IPS-20b (cell line): ENCODE data around the gene ACOX1.

Experiments
- H3K27ac ChIP-seq: one replicate; pipeline ENCODE4 v1.5.1; 2013; ENCODE audit warnings: low read length
- H3K27me3 ChIP-seq: 2 replicates; pipeline ENCODE4 v1.6.1; 2013; ENCODE audit warnings: mild to moderate bottlenecking, low read length, inconsistent platforms; ENCODE audit not compliant: insufficient read depth
- H3K36me3 ChIP-seq: 2 replicates; pipeline ENCODE4 v1.6.1; 2013; ENCODE audit warnings: low read depth, mild to moderate bottlenecking, inconsistent platforms, low read length, moderate library complexity; ENCODE audit not compliant: insufficient read depth
- H3K4me1 ChIP-seq: 2 replicates; pipeline ENCODE4 v1.6.1; 2013; ENCODE audit warnings: mild to moderate bottlenecking, control low read depth, inconsistent platforms, low read length, moderate library complexity; ENCODE audit not compliant: insufficient read depth
- H3K4me3 ChIP-seq: 2 replicates; pipeline ENCODE4 v1.5.1; 2013; ENCODE audit warnings: mild to moderate bottlenecking, low read length, inconsistent platforms
- H3K9ac ChIP-seq: 2 replicates; pipeline ENCODE4 v1.6.1; 2013; ENCODE audit warnings: low read depth, mild to moderate bottlenecking, inconsistent platforms, low read length, moderate library complexity
- H3K9me3 ChIP-seq: 2 replicates; pipeline ENCODE4 v1.6.1; 2013; ENCODE audit warnings: mild to moderate bottlenecking, low read depth, low read length, inconsistent platforms; ENCODE audit not compliant: insufficient read depth

Gene ACOX1

DNA sequence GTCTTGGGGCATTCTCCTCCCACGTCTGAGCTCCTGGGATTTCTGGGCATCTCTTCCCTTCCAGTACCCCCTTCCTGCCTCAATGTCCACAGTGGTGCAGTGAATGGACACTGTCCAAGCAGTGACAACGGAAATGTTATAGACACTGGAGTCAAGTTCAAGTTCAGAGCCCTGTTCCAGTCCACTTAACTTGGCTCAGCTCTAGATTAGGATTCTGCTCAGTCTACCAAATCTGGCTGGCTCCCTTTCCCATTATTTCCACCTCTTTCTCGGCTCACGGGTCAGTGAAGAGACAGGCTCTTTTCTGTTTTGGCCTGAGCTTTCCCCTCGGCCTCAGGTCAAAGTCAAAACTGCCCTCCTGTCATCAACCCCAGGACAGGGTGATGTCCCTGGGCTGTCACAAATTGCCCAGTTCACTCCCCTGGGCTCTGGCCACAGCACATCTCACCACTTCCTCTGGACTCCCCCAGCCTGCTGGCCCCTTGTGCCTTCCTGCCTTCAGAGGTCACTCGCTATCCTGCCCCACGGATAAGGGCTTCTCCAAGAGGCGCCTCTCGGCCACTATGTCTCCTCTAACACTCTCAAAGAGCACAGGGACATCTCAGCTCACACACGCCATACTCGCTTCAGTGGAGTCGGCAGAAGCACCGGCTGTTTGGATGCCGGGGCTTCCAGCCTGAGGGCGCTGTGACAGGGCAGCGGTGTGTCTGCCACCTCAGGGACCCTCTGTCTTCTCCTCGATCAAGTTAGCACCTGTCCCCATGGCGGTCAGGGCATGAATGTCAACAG, 56.6 kb downstream of the ACOX1 start:
- Histone ChIP-seq H3K4me1 (no peaks in the 10 kb centered on the region), H3K4me3 (no peak overlapping the region), H3K9me3 (no peaks in the 10 kb centered on the region), H3K9ac (no peak overlapping the region), H3K36me3 (peaks cover 10% of the 10 kb centered on the region), H3K27me3 (no peaks in the 10 kb centered on the region), H3K27ac (no peak overlapping the region)

DNA sequence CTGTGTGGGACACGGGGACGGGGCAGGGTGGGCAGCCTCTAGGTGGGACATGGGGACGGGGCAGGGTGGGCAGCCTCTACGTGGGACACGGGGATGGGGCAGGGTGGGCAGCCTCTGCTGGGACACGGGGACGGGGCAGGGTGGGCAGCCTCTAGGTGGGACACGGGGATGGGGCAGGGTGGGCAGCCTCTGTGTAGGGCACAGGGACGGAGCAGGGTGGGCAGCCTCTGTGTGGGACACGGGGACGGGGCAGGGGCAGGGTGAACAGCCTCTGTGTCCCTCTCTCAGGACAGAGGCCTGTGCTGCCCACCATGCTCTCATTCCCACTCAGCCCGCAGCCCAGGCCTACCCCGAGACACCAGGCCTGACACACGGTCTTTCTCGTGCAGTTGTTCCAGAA, 57.4 kb downstream of the ACOX1 start:
- no peaks in the 10 kb centered on the region for H3K4me1 ChIP-seq
- no peaks in the 10 kb centered on the region for H3K9me3 ChIP-seq
- no peaks in the 10 kb centered on the region for H3K27me3 ChIP-seq

GRCh38 chr17:75920045-75920560, 58.9 kb downstream of the ACOX1 start:
- no peak overlapping the region for H3K27ac ChIP-seq
- H3K9me3 ChIP-seq: no peaks in the 10 kb centered on the region
- H3K4me3 ChIP-seq: no peak overlapping the region
- no peak overlapping the region for H3K9ac ChIP-seq
- H3K4me1 ChIP-seq: no peaks in the 10 kb centered on the region
- H3K36me3 ChIP-seq: no peaks in the 10 kb centered on the region; the same call in 1 of the 2 replicates
- no peaks in the 10 kb centered on the region for H3K27me3 ChIP-seq

More for the DNA sequence above, 57.4 kb downstream of the ACOX1 start:
- Histone ChIP-seq H3K9ac (no peak overlapping the region), H3K27ac (no peak overlapping the region), H3K36me3 (peaks cover 10% of the 10 kb centered on the region), H3K4me3 (no peak overlapping the region)

DNA sequence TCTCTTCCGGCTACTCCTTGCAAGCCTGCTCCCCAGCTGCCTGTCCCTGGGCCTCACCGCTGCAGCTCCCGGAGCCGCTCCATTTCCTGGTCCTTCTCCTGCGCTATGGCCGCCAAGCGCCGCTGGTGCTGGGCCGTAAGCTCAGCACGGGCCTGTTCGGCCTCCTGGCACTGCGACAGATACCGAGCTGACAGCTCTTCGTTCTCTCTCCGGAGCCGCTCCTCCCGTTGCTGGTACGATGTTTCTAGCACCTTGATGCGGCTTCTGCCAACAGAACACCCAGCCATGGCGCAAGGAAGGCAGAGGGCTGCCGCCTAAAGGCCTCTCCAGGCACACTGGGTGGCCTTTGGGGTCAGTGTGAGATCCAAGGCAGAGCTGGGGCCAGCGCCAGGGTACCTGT, 59.4 kb downstream of the ACOX1 start:
- Histone ChIP-seq H3K4me1 (no peaks in the 10 kb centered on the region), H3K9me3 (no peaks in the 10 kb centered on the region), H3K9ac (no peak overlapping the region), H3K27ac (no peak overlapping the region), H3K27me3 (no peaks in the 10 kb centered on the region), H3K36me3 (no peaks in the 10 kb centered on the region; the same call in 1 of the 2 replicates), H3K4me3 (no peak overlapping the region)

DNA sequence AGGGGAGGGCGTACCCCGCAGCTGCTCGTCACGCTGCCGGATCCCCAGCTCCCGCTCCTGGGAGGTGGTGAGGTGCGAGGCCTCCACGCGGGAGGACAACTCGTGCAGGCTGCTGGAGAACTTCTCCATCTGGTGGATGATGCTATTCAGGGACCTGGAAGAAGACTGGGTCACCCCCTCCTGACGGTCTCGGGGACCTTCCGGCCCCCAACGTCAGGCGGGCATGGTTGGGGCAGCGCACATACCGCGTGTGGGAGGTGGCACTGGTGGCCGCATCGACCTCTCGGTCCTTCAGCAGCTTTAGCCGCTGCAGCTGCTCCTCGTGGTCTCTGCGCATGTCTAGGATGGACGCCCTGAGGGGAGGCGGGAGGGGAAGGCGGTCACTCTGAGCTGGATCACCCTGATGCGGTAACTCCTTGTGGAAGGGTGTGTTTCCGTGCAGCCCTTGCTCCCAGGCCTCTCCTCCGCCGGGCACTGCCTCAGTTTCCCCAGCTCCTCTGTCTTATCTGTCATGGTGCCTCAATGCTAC, 61.0 kb downstream of the ACOX1 start:
- Histone ChIP-seq H3K4me1 (no peaks in the 10 kb centered on the region), H3K36me3 (no peaks in the 10 kb centered on the region; the same call in 1 of the 2 replicates), H3K9ac (no peak overlapping the region), H3K27ac (no peak overlapping the region), H3K9me3 (no peaks in the 10 kb centered on the region), H3K27me3 (no peaks in the 10 kb centered on the region), H3K4me3 (no peak overlapping the region)

- no peaks in the 10 kb centered on the region; the same call in 1 of the 2 replicates for H3K36me3 ChIP-seq
- H3K4me1 ChIP-seq: no peaks in the 10 kb centered on the region
- no peak overlapping the region for H3K4me3 ChIP-seq
- H3K9ac ChIP-seq: no peak overlapping the region
- no peaks in the 10 kb centered on the region for H3K27me3 ChIP-seq
- no peak overlapping the region for H3K27ac ChIP-seq
- no peaks in the 10 kb centered on the region for H3K9me3 ChIP-seq
These were observed 61.6 kb downstream of the ACOX1 start for GRCh38 chr17:75917141-75917916.

GRCh38 chr17:75915268-75915667, 63.7 kb downstream of the ACOX1 start:
- Histone ChIP-seq H3K36me3 (peaks cover 5% of the 10 kb centered on the region; the same call in 1 of the 2 replicates), H3K9ac (no peak overlapping the region), H3K4me3 (no peak overlapping the region), H3K4me1 (no peaks in the 10 kb centered on the region), H3K27me3 (no peaks in the 10 kb centered on the region), H3K27ac (no peak overlapping the region), H3K9me3 (no peaks in the 10 kb centered on the region)

GRCh38 chr17:75914643-75915267, 64.2 kb downstream of the ACOX1 start:
- Histone ChIP-seq H3K4me3 (no peak overlapping the region), H3K36me3 (peaks cover 5% of the 10 kb centered on the region; the same call in 1 of the 2 replicates), H3K4me1 (no peaks in the 10 kb centered on the region), H3K27me3 (no peaks in the 10 kb centered on the region), H3K9me3 (no peaks in the 10 kb centered on the region), H3K9ac (no peak overlapping the region), H3K27ac (no peak overlapping the region)

- H3K36me3 ChIP-seq: peaks cover 5% of the 10 kb centered on the region; the same call in 1 of the 2 replicates
- no peak overlapping the region for H3K9ac ChIP-seq
- H3K27ac ChIP-seq: no peak overlapping the region
- H3K27me3 ChIP-seq: no peaks in the 10 kb centered on the region
- H3K9me3 ChIP-seq: no peaks in the 10 kb centered on the region
- H3K4me1 ChIP-seq: no peaks in the 10 kb centered on the region
- no peak overlapping the region for H3K4me3 ChIP-seq
These were observed 65.3 kb downstream of the ACOX1 start for GRCh38 chr17:75913537-75914210.

DNA sequence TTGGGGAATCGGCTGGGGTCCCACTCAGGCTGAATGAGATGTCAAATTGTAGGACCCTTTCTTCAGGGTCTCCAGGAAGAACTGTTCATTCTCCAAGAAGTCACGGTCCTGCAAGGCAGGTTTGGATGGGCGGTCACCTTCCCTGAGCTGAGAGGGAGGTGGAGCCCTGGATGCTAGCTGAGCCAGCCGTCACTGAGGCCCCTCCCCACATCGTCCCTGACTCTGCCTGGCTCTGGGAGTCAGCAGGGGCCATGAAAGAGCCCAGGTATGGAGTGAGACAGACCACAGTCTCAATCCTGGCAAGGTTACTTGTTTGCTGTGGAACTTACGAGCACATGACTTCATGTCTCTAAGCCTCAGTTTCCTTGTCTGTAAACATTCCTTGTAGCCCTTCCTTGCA, 68.3 kb downstream of the ACOX1 start:
- Histone ChIP-seq H3K9me3 (no peaks in the 10 kb centered on the region), H3K4me3 (no peak overlapping the region), H3K36me3 (peaks cover 5% of the 10 kb centered on the region; the same call in 1 of the 2 replicates), H3K27me3 (no peaks in the 10 kb centered on the region), H3K27ac (no peak overlapping the region), H3K9ac (no peak overlapping the region), H3K4me1 (no peaks in the 10 kb centered on the region)

DNA sequence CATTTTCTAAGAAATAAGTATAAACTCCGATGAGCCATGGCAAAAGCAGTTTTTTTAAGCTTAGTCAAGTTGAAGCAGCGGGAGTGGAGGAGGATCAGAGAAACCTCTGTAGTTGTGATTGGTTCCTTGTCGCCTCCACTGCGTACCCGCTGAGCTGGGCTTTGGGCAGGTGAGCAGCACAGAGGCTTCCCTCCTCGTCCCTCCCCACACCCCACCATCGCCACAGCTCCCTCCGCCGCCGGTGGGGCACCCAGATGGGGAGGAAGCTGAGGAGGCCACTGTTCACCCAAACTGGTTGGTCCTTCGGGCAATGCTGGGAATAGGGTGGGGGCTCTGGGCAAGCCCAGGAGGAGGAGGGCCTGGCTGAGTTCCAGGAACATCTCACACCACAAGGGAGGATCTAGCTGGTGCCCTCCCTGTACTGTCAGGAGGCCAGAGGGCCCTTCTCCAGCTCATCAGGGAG, 69.1 kb downstream of the ACOX1 start:
- Histone ChIP-seq H3K36me3 (peaks cover 5% of the 10 kb centered on the region; the same call in 1 of the 2 replicates), H3K4me1 (no peaks in the 10 kb centered on the region), H3K9ac (no peak overlapping the region), H3K4me3 (no peak overlapping the region), H3K9me3 (no peaks in the 10 kb centered on the region), H3K27ac (no peak overlapping the region), H3K27me3 (no peaks in the 10 kb centered on the region)
